Measurements from ENCODE around the gene ABHD13.

The ABHD13 gene

DNA sequence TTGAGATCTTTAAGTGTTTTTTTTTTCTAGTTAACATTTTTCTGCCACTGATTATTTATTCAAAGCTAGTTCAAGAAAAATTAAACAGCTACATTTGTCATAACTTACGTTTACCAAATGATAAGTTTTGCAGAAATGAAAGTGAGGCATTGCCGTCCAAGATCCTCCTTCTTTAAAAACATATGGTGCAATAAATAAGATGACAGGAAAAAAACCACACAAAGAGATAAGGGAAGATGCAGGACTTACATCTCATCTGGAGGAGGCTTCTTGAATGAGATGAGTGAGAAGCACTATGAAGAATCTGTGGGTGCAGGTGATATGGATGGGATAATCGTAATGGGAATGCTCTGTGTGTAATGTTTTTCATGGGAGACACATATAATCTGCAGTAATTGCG, 63.7 kb downstream of the ABHD13 start:
- no peak for DNase-seq (ENCODE audit: low read depth in 4 of 4, low spot score in 1 of 4)

- no peak for DNase-seq (ENCODE audit: low read depth in 4 of 4, low spot score in 1 of 4)
Measured at GRCh38 chr13:108283110-108283509, 64.9 kb downstream of the ABHD13 start.
